NCI-H1436 treated with DMSO at 0.1 percent for 48 hours (cell line): ENCODE results near the gene HK1.
A peak's percentile ranks its signal among the peaks of the same experiment; 100 is the strongest.
"Not testable (repeated sequence)": the region's sequence is repeated elsewhere in the genome, so short reads cannot be mapped to it uniquely, and the experiment has no call there.

Source experiments
- DNase-seq: peaks from one replicate; lab custom pipeline; 2025; lab: John Stamatoyannopoulos, UW

Gene HK1

GRCh38 chr10:69419744-69420126 is 141.4 kb downstream of the HK1 start:
- no peak for DNase-seq

DNA sequence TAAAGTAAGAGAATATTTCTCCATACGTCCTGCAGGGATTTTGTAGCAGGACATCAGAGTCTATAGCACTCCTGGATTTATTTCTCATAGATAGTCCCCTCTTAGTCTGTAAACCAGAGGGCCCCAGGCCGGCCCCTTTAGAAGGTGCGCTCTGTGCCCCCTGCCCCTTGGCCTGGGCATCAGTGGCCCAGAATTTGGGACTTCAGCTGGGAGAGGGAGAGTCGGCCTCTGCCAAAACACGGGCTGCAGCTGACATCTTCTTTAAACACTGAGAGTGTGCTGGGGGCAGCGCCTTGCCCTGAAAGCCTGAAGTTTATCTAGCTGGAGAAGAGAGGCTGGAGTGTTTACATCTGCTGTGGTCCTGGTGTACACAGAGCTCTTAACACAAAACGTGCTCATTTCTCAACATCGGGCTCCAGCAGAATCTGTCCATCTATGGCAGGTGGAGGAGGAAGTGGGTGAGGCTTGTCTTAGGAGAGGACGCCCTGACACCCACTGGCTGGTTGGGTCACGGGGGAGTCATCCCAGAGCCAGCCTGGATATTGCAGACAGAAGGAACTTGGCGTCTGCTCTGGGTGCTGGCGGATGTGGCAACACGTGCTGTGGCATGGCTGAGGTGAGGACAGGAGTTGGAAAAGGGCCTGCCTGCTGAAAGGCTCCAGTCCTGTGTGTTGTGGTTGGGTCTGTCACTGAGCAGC is 143.5 kb downstream of the HK1 start:
- DNase-seq = no peak

DNA sequence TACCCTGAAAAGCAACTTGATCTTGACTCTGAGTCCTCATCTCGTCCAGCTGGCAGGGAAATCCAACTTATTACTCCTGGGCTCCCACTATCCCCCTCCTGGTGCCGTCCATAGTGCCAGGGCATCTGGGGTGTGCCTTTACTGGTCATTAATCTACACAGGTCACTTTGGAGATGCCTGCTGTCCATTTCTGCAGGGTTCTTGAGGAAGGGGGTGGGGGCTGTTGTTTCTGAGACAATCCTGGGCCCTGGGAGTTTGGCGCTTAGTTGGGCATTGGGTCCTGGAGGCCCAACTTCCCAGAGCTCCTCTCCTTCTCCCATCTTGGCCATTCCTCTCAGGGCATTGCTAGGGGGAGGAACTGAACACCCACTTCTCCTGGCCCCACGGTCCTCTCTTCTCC is 144.4 kb downstream of the HK1 start:
- DNase-seq = no peak

GRCh38 chr10:69425041-69425440 is 146.7 kb downstream of the HK1 start:
- DNase-seq = no peak

- DNase-seq = peak; percentile 61
Observed at GRCh38 chr10:69425511-69426298, 147.4 kb downstream of the HK1 start.

- no peak for DNase-seq
Observed at GRCh38 chr10:69426376-69426727, 148.1 kb downstream of the HK1 start.

DNA sequence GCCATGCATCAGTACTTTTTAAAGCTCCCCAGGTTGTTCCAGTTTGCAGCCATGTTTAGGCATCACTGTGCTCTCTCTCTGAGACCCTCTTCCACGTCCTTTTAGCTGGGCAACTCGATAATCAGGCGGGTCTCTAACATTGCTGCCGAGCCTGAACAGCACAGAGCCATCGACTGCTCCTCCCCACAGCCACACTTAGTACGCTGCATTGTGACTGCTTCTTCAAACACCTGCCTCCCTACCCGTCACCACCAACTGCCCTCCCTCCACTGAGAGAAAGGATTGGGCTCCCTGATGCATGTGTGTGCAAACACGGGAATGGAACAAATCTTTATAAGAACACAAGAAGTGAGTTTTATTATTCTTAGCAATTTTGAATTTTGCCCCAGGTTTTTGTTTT is 149.9 kb downstream of the HK1 start:
- peak; percentile 35 for DNase-seq

DNA sequence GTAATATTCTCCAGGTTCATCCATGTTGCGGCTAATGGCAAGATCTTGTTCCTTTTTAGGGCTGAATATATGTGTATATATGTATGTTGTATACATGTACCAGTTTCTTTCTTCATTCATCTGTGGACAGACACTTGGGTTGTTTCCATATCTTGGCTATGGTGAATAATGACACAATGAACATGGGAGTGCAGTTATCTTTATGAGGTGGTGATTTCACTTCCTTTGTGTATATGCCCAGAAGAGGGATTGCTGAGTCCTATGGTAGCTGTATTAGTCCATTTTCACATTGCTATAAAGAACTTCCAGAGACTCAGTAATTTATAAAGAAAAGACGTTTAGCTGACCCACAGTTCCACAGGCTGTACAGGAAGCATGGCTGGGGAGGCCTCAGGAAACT is 155.9 kb downstream of the HK1 start:
- no peak for DNase-seq

DNA sequence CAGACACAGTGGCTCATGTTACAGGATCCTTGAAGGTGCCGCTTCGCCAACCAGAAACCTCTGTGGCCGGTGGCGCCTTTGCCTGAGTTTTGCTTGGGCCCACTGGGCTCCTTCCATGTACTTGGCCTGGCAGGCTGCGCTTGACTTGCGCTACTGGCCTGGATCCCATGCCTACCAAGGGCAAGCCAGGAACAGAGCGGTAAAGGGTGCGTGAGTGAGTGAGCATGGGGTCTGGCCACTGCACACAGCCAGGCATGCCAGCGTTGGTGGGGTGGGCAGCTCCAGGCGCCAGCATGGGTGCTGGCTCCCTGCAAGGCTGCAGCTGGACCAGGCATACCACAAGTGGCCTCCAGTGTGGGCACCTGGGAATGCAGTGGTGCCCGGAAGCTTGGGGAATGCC is 156.6 kb downstream of the HK1 start:
- no peak for DNase-seq

DNA sequence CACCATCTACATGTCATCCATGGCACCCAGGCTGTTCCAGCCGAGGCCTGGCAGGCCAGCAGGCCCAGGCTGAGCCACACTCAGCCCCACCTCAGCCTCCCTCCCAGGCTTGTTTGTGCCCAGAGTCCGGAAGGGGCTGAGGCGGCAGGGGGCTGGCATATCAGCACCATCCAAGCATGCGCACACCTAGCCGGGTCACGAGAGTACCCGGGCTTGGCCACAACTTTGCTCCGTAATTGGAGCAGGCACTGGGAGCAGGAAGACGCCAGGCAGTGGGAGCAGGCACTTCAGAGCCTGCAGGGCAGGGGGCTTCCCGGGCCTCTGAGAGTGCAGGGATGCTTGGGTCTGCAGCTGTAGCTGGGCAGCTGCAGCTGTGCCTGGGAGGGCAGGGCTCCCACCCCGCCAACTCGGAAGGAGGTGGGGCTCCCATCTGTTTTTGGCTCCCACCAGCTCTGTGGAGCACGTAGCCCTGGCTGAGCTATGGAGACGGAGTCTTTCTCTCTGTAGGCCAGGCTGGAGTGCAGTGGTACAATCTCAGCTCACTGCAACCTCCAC is 157.7 kb downstream of the HK1 start:
- DNase-seq = no peak

GRCh38 chr10:69437321-69438259 is 159.3 kb downstream of the HK1 start:
- no peak for DNase-seq

- DNase-seq = no peak
Observed at GRCh38 chr10:69438536-69439349, 160.4 kb downstream of the HK1 start.

DNA sequence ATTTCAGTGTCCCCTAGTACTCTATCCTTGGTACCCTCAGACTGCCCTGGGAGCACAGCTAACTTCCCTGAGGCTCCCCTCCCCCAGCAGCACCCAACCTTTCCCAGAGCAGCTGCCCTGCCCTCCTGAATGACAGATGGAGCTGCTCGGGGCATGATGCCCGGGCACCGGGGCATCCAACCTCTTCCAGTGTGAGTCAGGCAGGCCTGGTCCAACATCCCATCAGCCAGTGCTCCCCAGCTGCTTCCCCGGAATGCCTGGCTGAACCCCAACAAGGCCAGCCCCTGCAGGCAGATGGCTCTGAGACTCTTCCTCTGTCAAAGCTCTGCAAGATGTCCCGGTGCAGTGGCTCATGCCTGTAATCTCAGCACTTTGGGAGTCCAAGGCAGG is 161.0 kb downstream of the HK1 start:
- DNase-seq = no peak

DNA sequence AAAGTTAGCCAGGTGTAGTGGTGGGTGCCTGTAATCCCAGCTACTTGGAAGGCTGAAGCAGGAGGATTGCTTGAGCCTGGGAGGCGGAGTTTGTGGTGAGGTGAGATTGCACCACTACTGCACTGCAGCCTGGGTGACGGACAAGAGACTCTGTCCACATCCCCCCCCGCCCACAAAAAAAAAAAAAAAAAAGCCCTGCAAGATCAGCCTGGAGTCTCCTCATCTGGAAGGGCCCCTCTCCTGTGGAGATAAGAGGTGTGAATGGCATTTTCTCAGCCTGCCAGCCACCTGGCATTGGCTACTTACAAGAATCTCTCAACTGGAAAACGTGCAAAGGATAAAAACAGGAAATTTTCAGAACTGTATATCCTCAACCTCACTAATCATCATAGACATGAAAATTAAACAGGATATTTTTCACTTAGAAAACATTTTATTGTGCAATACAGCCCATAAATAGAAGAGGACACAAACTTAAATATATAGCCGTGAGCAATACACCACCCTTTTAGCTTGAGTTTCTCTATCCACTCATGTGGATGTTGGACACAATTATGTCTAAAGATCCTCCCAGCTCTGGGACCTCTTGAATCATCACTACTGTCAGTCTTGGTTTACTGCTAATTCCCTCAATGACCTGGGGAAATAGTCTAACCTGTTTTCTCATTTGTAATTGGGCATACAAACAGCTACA is 161.7 kb downstream of the HK1 start:
- no peak for DNase-seq

- no peak for DNase-seq
Observed at GRCh38 chr10:69443354-69443753, 165.1 kb downstream of the HK1 start.

DNA sequence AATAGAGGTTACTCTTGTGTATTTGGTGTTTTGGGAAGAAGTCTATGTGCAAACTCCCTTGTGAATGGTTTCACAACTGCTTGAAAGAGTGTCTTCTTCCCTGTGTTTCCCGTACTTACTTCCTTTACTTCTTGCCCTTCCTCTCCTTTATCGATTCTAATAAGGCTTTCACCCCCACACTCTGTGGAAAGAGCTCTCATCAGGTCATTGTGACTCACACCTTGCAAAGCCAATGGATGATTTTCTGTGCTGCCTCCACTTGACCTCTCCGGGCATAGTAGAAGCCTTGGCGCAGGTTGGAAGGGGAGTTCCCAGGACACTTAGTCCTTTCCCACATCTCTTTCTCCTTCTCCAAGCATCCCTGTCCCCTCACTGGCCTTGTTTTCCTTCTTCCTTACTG is 166.7 kb downstream of the HK1 start:
- no peak for DNase-seq

GRCh38 chr10:69446229-69446628 is 167.9 kb downstream of the HK1 start:
- DNase-seq = no peak

DNA sequence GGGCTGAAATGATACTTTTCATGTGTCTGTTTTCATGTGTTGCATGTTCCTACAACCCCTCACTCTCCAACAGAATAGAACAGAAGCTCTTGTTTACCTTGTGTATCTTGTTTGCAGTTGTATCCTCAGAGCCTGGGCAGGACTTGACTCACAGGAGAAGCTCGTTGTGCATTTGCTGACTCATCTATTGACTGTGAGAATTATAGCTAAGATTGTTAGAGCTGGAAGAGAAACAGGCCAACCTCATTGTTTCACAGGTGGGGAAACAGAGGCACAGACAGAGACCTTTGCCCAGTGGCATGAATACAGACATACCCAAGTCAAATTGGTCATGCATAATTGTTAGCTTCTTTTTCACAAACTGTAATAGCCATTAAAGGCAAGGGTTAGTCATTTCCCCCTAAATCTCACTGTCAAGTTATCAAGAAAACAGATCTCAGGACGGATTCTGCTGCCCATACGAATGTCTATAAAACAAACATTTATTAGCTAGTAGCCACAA is 168.4 kb downstream of the HK1 start:
- DNase-seq = no peak

GRCh38 chr10:69449841-69450240 is 171.5 kb downstream of the HK1 start:
- no peak for DNase-seq

GRCh38 chr10:69450395-69450794 is 172.1 kb downstream of the HK1 start:
- not testable (repeated sequence) for DNase-seq
